ENCODE data around the gene TMEM131L.

DNA sequence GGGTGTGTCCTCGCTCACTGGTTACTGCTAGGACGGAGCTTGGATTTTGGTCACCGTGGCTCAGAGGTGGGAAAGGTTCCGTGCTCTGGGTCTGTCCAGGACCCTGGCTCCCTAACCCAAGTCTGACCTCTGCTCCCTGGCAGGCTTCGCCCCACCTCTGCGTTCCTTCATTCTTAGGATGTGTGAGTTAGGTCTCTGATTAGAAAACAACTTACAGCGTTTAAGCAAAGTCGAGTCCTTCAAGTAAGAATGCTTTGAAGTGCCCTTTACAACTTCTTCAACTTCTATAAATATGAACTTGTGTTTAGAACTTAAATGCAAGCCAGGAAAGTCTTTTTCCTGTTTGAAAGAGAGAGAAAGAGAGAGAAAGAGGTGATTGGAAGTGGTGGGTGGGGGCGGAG lies 218.8 kb downstream of the TMEM131L start:
- no peak for TF ChIP-seq EZH2phosphoT487 (IDR thresholded peaks at IDR 0.05; ENCODE audit: low read depth)
- TF ChIP-seq, protein P1, sequence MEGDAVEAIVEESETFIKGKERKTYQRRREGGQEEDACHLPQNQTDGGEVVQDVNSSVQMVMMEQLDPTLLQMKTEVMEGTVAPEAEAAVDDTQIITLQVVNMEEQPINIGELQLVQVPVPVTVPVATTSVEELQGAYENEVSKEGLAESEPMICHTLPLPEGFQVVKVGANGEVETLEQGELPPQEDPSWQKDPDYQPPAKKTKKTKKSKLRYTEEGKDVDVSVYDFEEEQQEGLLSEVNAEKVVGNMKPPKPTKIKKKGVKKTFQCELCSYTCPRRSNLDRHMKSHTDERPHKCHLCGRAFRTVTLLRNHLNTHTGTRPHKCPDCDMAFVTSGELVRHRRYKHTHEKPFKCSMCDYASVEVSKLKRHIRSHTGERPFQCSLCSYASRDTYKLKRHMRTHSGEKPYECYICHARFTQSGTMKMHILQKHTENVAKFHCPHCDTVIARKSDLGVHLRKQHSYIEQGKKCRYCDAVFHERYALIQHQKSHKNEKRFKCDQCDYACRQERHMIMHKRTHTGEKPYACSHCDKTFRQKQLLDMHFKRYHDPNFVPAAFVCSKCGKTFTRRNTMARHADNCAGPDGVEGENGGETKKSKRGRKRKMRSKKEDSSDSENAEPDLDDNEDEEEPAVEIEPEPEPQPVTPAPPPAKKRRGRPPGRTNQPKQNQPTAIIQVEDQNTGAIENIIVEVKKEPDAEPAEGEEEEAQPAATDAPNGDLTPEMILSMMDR (IDR thresholded peaks at IDR 0.05; ENCODE audit: low read depth, low read length): no peak
